Psoas muscle (tissue), 8 donors: ENCODE data around the gene BICD1. TPM values are rescaled to one million over a fixed set of nuclear protein-coding genes. Genes with fewer than 3 reads are reported as not detected.
A peak's percentile ranks its signal among the peaks of the same experiment; 100 is the strongest.

Source experiments
- ATAC-seq, 4 donors: fragments of 200-7000 bp; cut with Tn5 transposase; one replicate each; pipeline ENCODE4 v1.9.1; 2020; ENCODE audit warnings: moderate library complexity in 3 of 4, mild to moderate bottlenecking in 2 of 4
- DNase-seq, 2 donors: peaks; one replicate each; pipeline ENCODE4 v3.0.0-alpha.2; 2020
- H3K27ac ChIP-seq: fragments of 200-600 bp; one replicate; pipeline ENCODE4 v1.8.0; 2022
- H3K27me3 ChIP-seq, 3 donors: fragments of 200-600 bp in 1 of 3; one replicate each; pipeline versions ENCODE4 v1.6.1 to v1.8.0; 2013 to 2022; ENCODE audit warnings: low read length in 2 of 3, mild to moderate bottlenecking in 2 of 3, moderate library complexity in 1 of 3; ENCODE audit not compliant: insufficient read depth in 3 of 3
- H3K36me3 ChIP-seq, 2 donors: fragments of 200-600 bp in 1 of 2; one replicate each; pipeline versions ENCODE4 v1.6.1 to v1.8.0; 2013 to 2022; ENCODE audit warnings: low read depth in 1 of 2, mild to moderate bottlenecking in 1 of 2, moderate library complexity in 1 of 2; ENCODE audit not compliant: insufficient read depth in 1 of 2
- H3K4me1 ChIP-seq: fragments of 200-600 bp; one replicate; pipeline ENCODE4 v1.8.0; 2022
- H3K4me3 ChIP-seq: fragments of 200-600 bp; one replicate; pipeline ENCODE4 v1.8.0; 2022; ENCODE audit warnings: mild to moderate bottlenecking
- H3K9me3 ChIP-seq: fragments of 200-600 bp; one replicate; pipeline ENCODE4 v1.8.0; 2022
- CTCF ChIP-seq: fragments of 200-600 bp; IDR thresholded peaks from one replicate; pipeline ENCODE4 v1.8.0; 2022; ENCODE audit warnings: antibody characterized with exemption
- WGBS, 3 donors: extraction: QIAGEN DNeasy Blood & Tissue Kit; methylation state at CpG; one replicate each; pipeline versions ENCODE4 v1.1.6 to v1.1.7; 2013; 5-methylcytosine and 5-hydroxymethylcytosine counted together
- intact Hi-C, 2 donors: fragments of 100-400 bp; cut with DNase I; formaldehyde crosslinking; loops; one replicate each; pipeline versions ENCODE4 v1.11.0 to v1.14.2; 2022
- polyA plus RNA-seq, 3 donors: library from polyadenylated mRNA; stranded (reverse); fragments of 200-250 nt; gene quantifications; one replicate each; pipeline ENCODE4 v1.2.3, GENCODE V29; 2013
- total RNA-seq, 4 donors: library from RNA; stranded (reverse); fragmentation: NEBNext Ultra II Directional in 2 of 4; extraction: Animal tissue kit (Norgen Biotek cat#: 25700) in 2 of 4; gene quantifications; one replicate each; pipeline versions ENCODE4 v1.2.1 to v1.2.4, GENCODE V29; 2021 to 2023
- donor health status: healthy with polysubstance abuse.
- donor health status: DM: no; HTN: no; CAD: no; lungs with moderate emphysema.
- donor health status: Bipolar disorder and iron deficiency.
- donor health status: healthy.
- donor health status: DM: yes; HTN: yes; CAD: no.
- donor health status: DM: no; HTN: no; CAD: no.
- donor health status: DM: no; HTN: no; CAD: no.
- donor health status: DM: yes; HTN: yes; CAD: no.

The BICD1 gene
- total and polyA plus RNA-seq, 7 donors: 0.55 to 9.8 (median 2.8) TPM

GRCh38 chr12:32118806-32119205, 12.2 kb downstream of the BICD1 start:
- H3K27me3 ChIP-seq: no peaks in the 10 kb centered on the region
- WGBS, 3 donors: 88 to 92% (median 90%) methylated on average over 5 of the region's 5 CpGs
- peak in 1 of 4 donors; percentile 25 for ATAC-seq
- intact Hi-C loops: no loop called here
- no peaks in the 10 kb centered on the region for H3K36me3 ChIP-seq
- no peaks in the 10 kb centered on the region for H3K9me3 ChIP-seq
- no peak for TF ChIP-seq CTCF
- no peaks in the 10 kb centered on the region for H3K4me1 ChIP-seq
- DNase-seq: no peak
- H3K27ac ChIP-seq: no peak overlapping the region
- no peak overlapping the region for H3K4me3 ChIP-seq

- Histone ChIP-seq H3K27me3 (no peaks in the 10 kb centered on the region), H3K27ac (no peak overlapping the region), H3K4me1 (no peaks in the 10 kb centered on the region), H3K4me3 (no peak overlapping the region), H3K36me3 (no peaks in the 10 kb centered on the region), H3K9me3 (no peaks in the 10 kb centered on the region)
- TF ChIP-seq CTCF: no peak
- DNase-seq (no peak), ATAC-seq (no peak)
- intact Hi-C loops: no loop called here
- 78 to 86% (median 79%) methylated on average over 2 of the region's 2 CpGs for WGBS, 3 donors
Measured at GRCh38 chr12:32120419-32120818, 13.8 kb downstream of the BICD1 start.

- no peak for ATAC-seq
- no peak for TF ChIP-seq CTCF
Measured at GRCh38 chr12:32124637-32125036, 18.0 kb downstream of the BICD1 start.

GRCh38 chr12:32125455-32126084, 18.9 kb downstream of the BICD1 start:
- no peak overlapping the region for H3K4me3 ChIP-seq
- no peak for ATAC-seq

More at GRCh38 chr12:32124637-32125036, 18.0 kb downstream of the BICD1 start:
- Histone ChIP-seq H3K4me1 (no peaks in the 10 kb centered on the region), H3K9me3 (no peaks in the 10 kb centered on the region), H3K4me3 (no peak overlapping the region), H3K27ac (no peak overlapping the region), H3K36me3 (no peaks in the 10 kb centered on the region), H3K27me3 (no peaks in the 10 kb centered on the region)
- intact Hi-C loops: no loop called here
- no peak for DNase-seq
- 63 to 77% (median 64%) methylated on average over 1 of the region's 1 CpG for WGBS, 3 donors

More at GRCh38 chr12:32125455-32126084, 18.9 kb downstream of the BICD1 start:
- H3K9me3 ChIP-seq: no peaks in the 10 kb centered on the region
- 92 to 97% (median 96%) methylated on average over 7 of the region's 7 CpGs for WGBS, 3 donors
- H3K4me1 ChIP-seq: no peaks in the 10 kb centered on the region
- no peak for TF ChIP-seq CTCF
- no peaks in the 10 kb centered on the region for H3K36me3 ChIP-seq
- no peaks in the 10 kb centered on the region for H3K27me3 ChIP-seq
- intact Hi-C loops: no loop called here
- DNase-seq: no peak
- H3K27ac ChIP-seq: no peak overlapping the region
